Neural crest cell (in vitro differentiated cells): ENCODE data around the gene HECTD1. TPM values are rescaled to one million over a fixed set of nuclear protein-coding genes. Genes with fewer than 3 reads are reported as not detected.
"Not testable (repeated sequence)": the region's sequence is repeated elsewhere in the genome, so short reads cannot be mapped to it uniquely, and the experiment has no call there.

Experiments used
- DNase-seq: peaks from one replicate; pipeline ENCODE4 v3.0.0; 2021; ENCODE audit warnings: low read depth, mixed read lengths, low spot score
- H3K27ac Mint-ChIP-seq: one replicate; pipeline ENCODE4 v1.8.0; 2021; ENCODE audit warnings: mild to moderate bottlenecking, mixed read lengths; ENCODE audit not compliant: unreplicated experiment
- H3K27me3 Mint-ChIP-seq: 2 replicates; pipeline ENCODE4 v1.8.0; 2021; ENCODE audit warnings: low read depth, mild to moderate bottlenecking, mixed read lengths
- H3K36me3 Mint-ChIP-seq: 2 replicates; pipeline ENCODE4 v1.8.0; 2021; ENCODE audit warnings: low read depth, mild to moderate bottlenecking, mixed read lengths
- H3K4me1 Mint-ChIP-seq: 2 replicates; pipeline ENCODE4 v1.8.0; 2021; ENCODE audit warnings: mixed read lengths
- H3K4me3 Mint-ChIP-seq: one replicate; pipeline ENCODE4 v1.8.0; 2021; ENCODE audit warnings: mild to moderate bottlenecking, mixed read lengths
- H3K9me3 Mint-ChIP-seq: 2 replicates; pipeline ENCODE4 v1.8.0; 2021; ENCODE audit warnings: mixed read lengths
- CTCF ChIP-seq: fragments of 200-600 bp; sonication (generic); conservative IDR thresholded peaks from 2 replicates; pipeline ENCODE4 v1.5.0; 2021; ENCODE audit warnings: antibody characterized with exemption, mild to moderate bottlenecking
- total RNA-seq: library from RNA; stranded (reverse); gene quantifications from 2 replicates; pipeline ENCODE4 v1.2.1, GENCODE V29; 2021

The HECTD1 gene
- total RNA-seq, 1 donor from 2014 or later: 152 TPM

- Mint-ChIP-seq H3K4me1 (peaks cover 15% of the 10 kb centered on the region), H3K9me3 (no peaks in the 10 kb centered on the region), H3K4me3 (no peak overlapping the region), H3K27ac (no peak overlapping the region), H3K27me3 (no peaks in the 10 kb centered on the region), H3K36me3 (peaks cover 11% of the 10 kb centered on the region)
- no peak for TF ChIP-seq CTCF
- DNase-seq: no peak
These were observed 10.6 kb downstream of the HECTD1 start for GRCh38 chr14:31196839-31197492.

GRCh38 chr14:31194661-31195060 is 12.9 kb downstream of the HECTD1 start:
- no peaks in the 10 kb centered on the region for H3K9me3 Mint-ChIP-seq
- H3K27ac Mint-ChIP-seq: no peak overlapping the region
- no peaks in the 10 kb centered on the region for H3K27me3 Mint-ChIP-seq
- H3K4me1 Mint-ChIP-seq: peaks cover 10% of the 10 kb centered on the region
- no peak overlapping the region for H3K4me3 Mint-ChIP-seq
- H3K36me3 Mint-ChIP-seq: peaks cover 1% of the 10 kb centered on the region
- DNase-seq: no peak
- no peak for TF ChIP-seq CTCF

- DNase-seq: no peak
- H3K36me3 Mint-ChIP-seq: no peaks in the 10 kb centered on the region
- H3K4me3 Mint-ChIP-seq: no peak overlapping the region
- H3K27me3 Mint-ChIP-seq: no peaks in the 10 kb centered on the region
- no peak for TF ChIP-seq CTCF
- peaks cover 10% of the 10 kb centered on the region for H3K4me1 Mint-ChIP-seq
- no peak overlapping the region for H3K27ac Mint-ChIP-seq
- no peaks in the 10 kb centered on the region for H3K9me3 Mint-ChIP-seq
These were observed 13.5 kb downstream of the HECTD1 start for GRCh38 chr14:31194095-31194494.

GRCh38 chr14:31192544-31192943 is 15.0 kb downstream of the HECTD1 start:
- not testable (repeated sequence) for H3K36me3 Mint-ChIP-seq, H3K4me1 Mint-ChIP-seq, DNase-seq, H3K27ac Mint-ChIP-seq, H3K9me3 Mint-ChIP-seq, H3K4me3 Mint-ChIP-seq, H3K27me3 Mint-ChIP-seq

GRCh38 chr14:31190717-31191263 is 16.8 kb downstream of the HECTD1 start:
- Mint-ChIP-seq H3K36me3 (peaks cover 7% of the 10 kb centered on the region), H3K27ac (no peak overlapping the region), H3K4me3 (no peak overlapping the region), H3K9me3 (no peaks in the 10 kb centered on the region), H3K4me1 (peaks cover 7% of the 10 kb centered on the region), H3K27me3 (no peaks in the 10 kb centered on the region)
- no peak for DNase-seq
- no peak for TF ChIP-seq CTCF

GRCh38 chr14:31190219-31190603 is 17.4 kb downstream of the HECTD1 start:
- TF ChIP-seq CTCF: no peak
- DNase-seq: no peak
- peaks cover 8% of the 10 kb centered on the region for H3K36me3 Mint-ChIP-seq
- no peaks in the 10 kb centered on the region for H3K27me3 Mint-ChIP-seq
- H3K4me1 Mint-ChIP-seq: peaks cover 7% of the 10 kb centered on the region
- H3K9me3 Mint-ChIP-seq: no peaks in the 10 kb centered on the region
- no peak overlapping the region for H3K27ac Mint-ChIP-seq
- H3K4me3 Mint-ChIP-seq: no peak overlapping the region
